ENCODE measurements around the gene PCGF1. TPM values are rescaled to one million over a fixed set of nuclear protein-coding genes. Genes with fewer than 3 reads are reported as not detected.
A peak's percentile ranks its signal among the peaks of the same experiment; 100 is the strongest.

The PCGF1 gene
- total RNA-seq, 2 experiments from 2014 or later, result 11.6 to 13.8 TPM

GRCh38 chr2:74514368-74515270, 7.1 kb upstream of the PCGF1 start, which contains the start of gene TLX2:
TSS of gene TLX2 (plus strand) at chr2:74514450. CDS start at chr2:74514807, 357 bp downstream.
- Mint-ChIP-seq H3K4me1 (ENCODE audit: low read depth) (peaks cover 18% of the 10 kb centered on the region), H3K27me3 (peaks cover 88% of the 10 kb centered on the region), H3K36me3 (ENCODE audit: low read depth) (no peaks in the 10 kb centered on the region), H3K27ac (no peak within 1 kb of the TSS), H3K9me3 (no peaks in the 10 kb centered on the region), H3K4me3 (peak within 1 kb of the TSS; percentile 74)
- Histone ChIP-seq H3K36me3 (ENCODE audit: insufficient read depth, low read length) (no peaks in the 10 kb centered on the region), H3K27ac (ENCODE audit: low read depth in 1 of 2, low read length in 2 of 2) (no peak within 1 kb of the TSS), H3K9me3 (ENCODE audit: control insufficient read depth in 1 of 2, insufficient read depth in 1 of 2, low read length in 2 of 2) (peaks cover 0 to 36% of the 10 kb centered on the region in 2 experiments), H3K27me3 (ENCODE audit: control insufficient read depth in 1 of 2, insufficient read depth in 2 of 2, low read length in 2 of 2) (peaks cover 72 to 73% of the 10 kb centered on the region in 2 experiments), H3K4me3 (ENCODE audit: low read length) (peak within 1 kb of the TSS; percentile 54), H3K4me1 (ENCODE audit: insufficient read depth, low read length) (peaks cover 40% of the 10 kb centered on the region)
- TF ChIP-seq, protein P1, sequence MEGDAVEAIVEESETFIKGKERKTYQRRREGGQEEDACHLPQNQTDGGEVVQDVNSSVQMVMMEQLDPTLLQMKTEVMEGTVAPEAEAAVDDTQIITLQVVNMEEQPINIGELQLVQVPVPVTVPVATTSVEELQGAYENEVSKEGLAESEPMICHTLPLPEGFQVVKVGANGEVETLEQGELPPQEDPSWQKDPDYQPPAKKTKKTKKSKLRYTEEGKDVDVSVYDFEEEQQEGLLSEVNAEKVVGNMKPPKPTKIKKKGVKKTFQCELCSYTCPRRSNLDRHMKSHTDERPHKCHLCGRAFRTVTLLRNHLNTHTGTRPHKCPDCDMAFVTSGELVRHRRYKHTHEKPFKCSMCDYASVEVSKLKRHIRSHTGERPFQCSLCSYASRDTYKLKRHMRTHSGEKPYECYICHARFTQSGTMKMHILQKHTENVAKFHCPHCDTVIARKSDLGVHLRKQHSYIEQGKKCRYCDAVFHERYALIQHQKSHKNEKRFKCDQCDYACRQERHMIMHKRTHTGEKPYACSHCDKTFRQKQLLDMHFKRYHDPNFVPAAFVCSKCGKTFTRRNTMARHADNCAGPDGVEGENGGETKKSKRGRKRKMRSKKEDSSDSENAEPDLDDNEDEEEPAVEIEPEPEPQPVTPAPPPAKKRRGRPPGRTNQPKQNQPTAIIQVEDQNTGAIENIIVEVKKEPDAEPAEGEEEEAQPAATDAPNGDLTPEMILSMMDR (IDR thresholded peaks at IDR 0.05), result no peak
- POLR2A ChIA-PET, result interaction anchor here (1.0 to 2.0 kb wide), 3 partner anchors 11 to 60 kb away, joined by 3 to 10 read pairs (median 6); partner anchors contain the start of genes AUP1 and HTRA2
- CTCF ChIA-PET, result interaction anchor here (0.9 kb wide), 1 partner anchor 15 kb away, joined by 4 read pairs; the partner anchor contains the start of genes AUP1 and HTRA2
- intact Hi-C loops (cut with DNase I, micrococcal nuclease), result loop anchor here in 1 of 2 experiments (2.0 kb wide), 1 partner anchor 14 kb away; the partner anchor contains the start of genes AUP1 and HTRA2
- peak; percentile 12 for ATAC-seq (ENCODE audit: poor library complexity)
- peak in 2 of 14 experiments; percentile 34 to 37 for DNase-seq

DNA sequence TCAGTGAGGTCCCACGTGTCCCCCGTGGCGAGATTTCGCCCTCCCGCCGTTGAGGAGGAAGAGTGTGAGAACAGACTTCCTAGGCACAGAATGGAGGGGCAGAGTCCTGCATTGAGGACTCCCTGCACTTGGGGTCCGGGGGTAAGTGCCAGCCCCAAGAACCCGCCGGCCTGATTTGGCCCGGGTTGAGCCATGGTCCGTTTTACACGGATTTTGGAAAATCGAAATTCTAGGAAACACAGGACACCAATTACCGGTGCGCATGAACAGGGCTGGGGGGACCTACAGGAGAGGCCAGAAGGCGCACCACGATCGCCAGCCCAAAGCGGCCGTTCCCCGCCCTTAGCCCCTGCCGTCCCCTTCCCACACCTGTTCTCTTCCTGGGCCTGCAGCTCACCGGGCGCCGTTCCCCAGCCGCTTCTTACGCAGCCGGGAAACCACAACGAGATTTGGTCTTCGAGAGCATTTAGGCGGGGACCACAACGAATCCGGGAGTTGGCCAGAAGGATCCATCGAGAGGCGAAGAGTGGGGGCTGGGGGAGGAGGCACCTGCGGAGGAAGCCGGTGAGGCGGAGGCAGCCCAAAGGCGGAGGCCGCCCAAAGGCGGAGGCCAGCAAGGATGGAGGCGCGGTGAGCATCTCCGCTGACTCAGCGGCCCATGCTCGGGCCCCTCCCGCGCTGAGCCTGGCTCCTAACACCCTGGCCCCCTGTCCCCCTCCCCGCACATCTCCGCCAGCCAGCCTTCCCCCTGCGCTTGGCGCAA, 6.3 kb upstream of the PCGF1 start:
- POLR2A ChIA-PET, result interaction anchor here (0.7 to 2.0 kb wide), 5 partner anchors 10 to 59 kb away, joined by 3 to 10 read pairs (median 3); partner anchors contain the start of genes AUP1 and HTRA2
- Mint-ChIP-seq H3K9me3 (no peaks in the 10 kb centered on the region), H3K27ac (no peak overlapping the region), H3K4me3 (peak overlapping the region; percentile 69), H3K4me1 (ENCODE audit: low read depth) (peaks cover 20% of the 10 kb centered on the region), H3K27me3 (peaks cover 82% of the 10 kb centered on the region), H3K36me3 (ENCODE audit: low read depth) (no peaks in the 10 kb centered on the region)
- H3K36me3 ChIP-seq (ENCODE audit: insufficient read depth, low read length), result no peaks in the 10 kb centered on the region
- peak; percentile 19 for ATAC-seq (ENCODE audit: poor library complexity)
- intact Hi-C loops (cut with DNase I, micrococcal nuclease), result loop anchor here in 1 of 2 experiments (2.0 kb wide), 1 partner anchor 15 kb away; the partner anchor contains the start of genes AUP1 and HTRA2
- H3K4me1 ChIP-seq (ENCODE audit: insufficient read depth, low read length), result peaks cover 40% of the 10 kb centered on the region
- no peak overlapping the region for H3K27ac ChIP-seq (ENCODE audit: low read depth in 1 of 2, low read length in 2 of 2)
- H3K4me3 ChIP-seq (ENCODE audit: low read length), result peak overlapping the region; percentile 25
- peaks cover 64 to 65% of the 10 kb centered on the region in 2 experiments for H3K27me3 ChIP-seq (ENCODE audit: control insufficient read depth in 1 of 2, insufficient read depth in 2 of 2, low read length in 2 of 2)
- CTCF ChIA-PET, result interaction anchor here (0.9 kb wide), 1 partner anchor 16 kb away, joined by 4 read pairs; the partner anchor contains the start of genes AUP1 and HTRA2
- TF ChIP-seq, protein P1 (IDR thresholded peaks at IDR 0.05), result no peak
- peak in 5 of 14 experiments; percentile 22 to 55 (median 44) for DNase-seq
- peaks cover 0 to 36% of the 10 kb centered on the region in 2 experiments for H3K9me3 ChIP-seq (ENCODE audit: control insufficient read depth in 1 of 2, insufficient read depth in 1 of 2, low read length in 2 of 2)

Measured in CD4-positive, alpha-beta T cell (primary cell).